Cardiac fibroblast (primary cell): ENCODE results near the gene RTCB.

Source experiments
- DNase-seq, 2 donors: peaks; one replicate each; pipeline versions ENCODE4 v3.0.0 to v3.0.0-alpha.2; 2010; ENCODE audit warnings: low read depth in 2 of 2
- H3K4me3 ChIP-seq, 2 donors: replicated peaks in 1 of 2; 1 replicate in 1 of 2; 2 replicates in 1 of 2; pipeline ENCODE4 v1.5.1; 2011; ENCODE audit warnings: low read depth in 2 of 2, low read length in 2 of 2, mild to moderate bottlenecking in 2 of 2, moderate library complexity in 1 of 2
- CTCF ChIP-seq: IDR thresholded peaks from one replicate; pipeline ENCODE4 v1.5.1; 2011; ENCODE audit warnings: low read depth, mild to moderate bottlenecking, low read length, inconsistent platforms

RTCB gene

GRCh38 chr22:32413719-32414118 is 1.7 kb upstream of the RTCB start:
- no peak overlapping the region for H3K4me3 ChIP-seq
- peak; percentile 33 for TF ChIP-seq CTCF
- DNase-seq = peak; percentile 29 to 39

- H3K4me3 ChIP-seq = peak overlapping the region; percentile 88 to 95
- TF ChIP-seq CTCF = no peak
- peak in 1 of 2 donors; percentile 54 for DNase-seq
These were observed 645 bp downstream of the RTCB start for GRCh38 chr22:32411402-32411801.

- no peak for TF ChIP-seq CTCF
- peak overlapping the region in 1 of 2 donors; percentile 95 for H3K4me3 ChIP-seq
- no peak for DNase-seq
These were observed 1.6 kb downstream of the RTCB start for GRCh38 chr22:32410459-32410858.

- DNase-seq = no peak
- no peak overlapping the region for H3K4me3 ChIP-seq
These were observed 2.1 kb downstream of the RTCB start for GRCh38 chr22:32409977-32410376.

GRCh38 chr22:32407936-32408335 is 4.1 kb downstream of the RTCB start:
- no peak for TF ChIP-seq CTCF
- no peak overlapping the region for H3K4me3 ChIP-seq
- no peak for DNase-seq

More at GRCh38 chr22:32409977-32410376, 2.1 kb downstream of the RTCB start:
- TF ChIP-seq CTCF = no peak

- no peak for DNase-seq
- no peak overlapping the region for H3K4me3 ChIP-seq
- no peak for TF ChIP-seq CTCF
These were observed 4.7 kb downstream of the RTCB start for GRCh38 chr22:32407312-32407711.

GRCh38 chr22:32404021-32404420 is 8.0 kb downstream of the RTCB start:
- no peak for TF ChIP-seq CTCF
- no peak for DNase-seq
- no peak overlapping the region for H3K4me3 ChIP-seq
